Stimulated activated CD8-positive, alpha-beta memory T cell treated with anti-CD3 and anti-CD28 coated beads, Interleukin-4, amount 100 ng/mL, for 1 hour (primary cell): ENCODE results near the gene ANKRD53.
A peak's percentile ranks its signal among the peaks of the same experiment; 100 is the strongest.

Experiments used
- DNase-seq, 2 donors: peaks; one replicate each; pipeline ENCODE4 v3.0.0-alpha.2; 2020; ENCODE audit warnings: low read depth in 2 of 2, low spot score in 1 of 2

Gene ANKRD53

DNA sequence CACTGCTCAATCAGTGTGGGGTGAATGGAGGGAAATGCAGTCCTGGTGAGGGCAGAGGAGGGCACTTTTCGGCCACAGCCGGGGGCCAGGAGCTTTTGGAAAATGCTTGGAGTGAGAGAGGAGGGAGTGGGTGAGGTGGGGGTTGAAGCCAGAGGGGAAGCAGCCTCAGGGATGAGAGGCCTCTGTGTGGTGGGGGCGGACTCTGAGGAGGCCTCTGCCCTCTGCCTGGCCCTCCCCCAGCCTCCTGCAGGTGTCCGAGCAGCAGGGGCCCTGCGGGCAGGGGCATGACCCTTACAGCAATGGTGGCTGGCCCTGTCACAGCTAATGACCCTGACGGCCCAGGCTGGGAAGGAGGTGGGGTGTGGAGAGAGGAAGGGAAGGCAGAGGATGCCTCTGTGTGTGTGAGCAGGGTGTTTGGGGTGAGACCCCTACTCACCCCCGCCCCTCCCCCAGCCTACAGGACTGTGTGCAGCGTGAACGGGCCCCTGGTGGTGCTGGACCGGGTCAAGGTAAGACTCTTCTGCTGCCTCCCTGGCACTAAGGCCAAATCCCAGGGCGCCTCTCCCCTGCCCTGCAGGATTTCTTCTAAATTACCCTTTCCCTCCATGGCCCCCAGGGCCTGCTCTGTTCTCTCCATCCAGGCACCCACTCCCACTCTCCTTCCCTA is 35.1 kb upstream of the ANKRD53 start:
- DNase-seq = no peak

GRCh38 chr2:70944111-70944690 is 34.2 kb upstream of the ANKRD53 start:
- DNase-seq = no peak

DNA sequence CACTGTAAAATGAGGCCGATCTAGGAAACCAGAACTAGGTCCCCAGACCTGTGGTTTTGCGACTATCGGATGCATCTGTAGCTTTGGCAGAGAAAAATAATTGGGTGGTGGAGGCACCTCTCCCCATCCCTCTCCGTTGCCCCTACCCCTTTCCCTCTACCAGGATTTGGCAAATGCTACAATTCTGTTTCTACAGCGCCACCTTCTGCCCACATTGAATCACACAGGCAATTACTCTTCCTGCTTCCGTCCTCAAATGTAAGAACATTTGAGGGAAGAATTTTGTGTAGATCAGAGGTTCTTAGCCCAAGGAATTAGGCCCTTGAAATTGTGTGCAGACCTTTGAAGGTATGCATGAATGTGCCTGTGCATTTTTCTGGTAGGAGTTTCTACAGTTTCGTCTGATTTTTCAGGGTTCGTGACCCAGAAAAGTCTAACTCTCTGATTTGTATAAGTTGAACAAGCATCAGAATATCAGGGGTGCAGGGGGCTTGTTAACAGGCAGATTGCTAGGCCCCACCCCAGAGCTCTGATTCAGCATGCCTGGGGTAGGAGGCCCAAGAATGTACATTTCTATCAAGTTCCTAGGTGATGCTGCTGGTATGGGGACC is 31.5 kb upstream of the ANKRD53 start:
- DNase-seq = peak in 1 of 2 donors; percentile 18

- DNase-seq = no peak
Measured at GRCh38 chr2:70947556-70948184, 30.8 kb upstream of the ANKRD53 start.

DNA sequence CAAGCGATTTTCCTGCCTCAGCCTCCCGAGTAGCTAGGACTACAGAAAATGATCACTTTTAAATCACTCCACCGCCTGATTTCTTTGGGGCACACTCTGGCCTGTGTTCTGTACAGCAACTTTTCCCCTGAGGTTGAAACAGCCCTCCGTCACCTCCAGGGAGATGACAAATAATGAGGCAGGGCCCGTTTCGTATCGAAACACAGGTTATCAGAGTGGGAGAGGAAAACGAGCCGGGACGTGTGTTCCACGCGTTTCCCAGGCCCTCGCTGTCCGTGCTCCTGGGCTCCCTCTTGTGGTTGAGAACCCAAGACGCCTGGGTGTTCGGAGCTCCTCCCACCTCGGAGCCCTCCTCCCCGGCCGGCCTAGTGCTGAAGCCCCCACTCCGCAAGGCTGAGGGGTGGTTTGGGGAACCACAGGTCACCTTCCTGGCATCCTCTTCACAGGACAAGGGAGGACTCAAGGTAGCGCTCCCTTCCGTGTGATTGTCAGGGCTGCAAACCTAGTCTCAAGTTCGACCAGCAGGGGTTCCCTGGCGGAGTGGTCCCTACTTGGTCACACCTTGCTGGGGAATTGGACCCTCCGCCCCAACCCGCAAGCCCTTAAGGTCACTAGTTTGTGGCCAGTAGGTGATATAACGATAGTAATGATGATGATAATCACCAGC is 30.0 kb upstream of the ANKRD53 start:
- peak; percentile 50 to 53 for DNase-seq

- DNase-seq = no peak
Measured at GRCh38 chr2:70949086-70949485, 29.3 kb upstream of the ANKRD53 start.

GRCh38 chr2:70954886-70955285 is 23.5 kb upstream of the ANKRD53 start:
- DNase-seq = no peak

DNA sequence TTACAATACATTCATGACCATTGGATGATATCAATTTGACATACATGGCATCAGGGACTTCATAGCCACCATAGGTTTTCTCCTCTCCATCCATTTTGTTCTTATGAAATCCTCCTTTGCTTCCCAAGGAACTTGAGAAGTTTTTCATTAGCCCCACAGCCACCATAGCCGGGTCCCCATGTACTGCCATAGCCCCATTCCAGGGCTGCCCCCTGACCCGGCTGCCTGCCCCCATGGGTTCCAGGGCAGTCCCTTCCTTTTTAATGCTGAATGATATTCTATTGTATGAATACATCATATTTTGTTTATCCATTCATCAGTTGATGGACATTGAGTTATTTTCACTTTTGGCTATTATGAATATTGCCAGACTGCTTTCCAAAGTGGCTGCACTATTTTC is 22.3 kb upstream of the ANKRD53 start:
- no peak for DNase-seq

GRCh38 chr2:70957798-70958197 is 20.6 kb upstream of the ANKRD53 start:
- DNase-seq = no peak

DNA sequence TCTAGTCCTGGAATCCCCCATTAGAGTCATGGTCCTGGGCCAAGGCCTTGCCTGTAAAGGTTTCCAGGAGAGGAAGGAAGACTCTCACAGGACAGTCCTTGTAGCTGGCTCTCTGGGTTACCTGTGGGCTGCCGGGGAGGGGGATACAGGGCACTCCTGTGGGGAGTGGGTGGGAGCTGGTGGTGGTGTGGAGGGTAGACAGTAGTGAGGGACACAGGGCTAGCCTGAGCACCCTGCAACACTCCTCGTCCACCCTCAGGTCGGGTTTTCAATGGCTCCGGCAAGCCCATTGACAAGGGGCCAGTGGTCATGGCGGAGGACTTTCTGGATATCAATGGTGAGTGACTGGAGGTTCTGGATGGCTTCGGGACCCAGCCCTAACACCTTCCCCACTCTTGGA is 19.7 kb upstream of the ANKRD53 start:
- no peak for DNase-seq

DNA sequence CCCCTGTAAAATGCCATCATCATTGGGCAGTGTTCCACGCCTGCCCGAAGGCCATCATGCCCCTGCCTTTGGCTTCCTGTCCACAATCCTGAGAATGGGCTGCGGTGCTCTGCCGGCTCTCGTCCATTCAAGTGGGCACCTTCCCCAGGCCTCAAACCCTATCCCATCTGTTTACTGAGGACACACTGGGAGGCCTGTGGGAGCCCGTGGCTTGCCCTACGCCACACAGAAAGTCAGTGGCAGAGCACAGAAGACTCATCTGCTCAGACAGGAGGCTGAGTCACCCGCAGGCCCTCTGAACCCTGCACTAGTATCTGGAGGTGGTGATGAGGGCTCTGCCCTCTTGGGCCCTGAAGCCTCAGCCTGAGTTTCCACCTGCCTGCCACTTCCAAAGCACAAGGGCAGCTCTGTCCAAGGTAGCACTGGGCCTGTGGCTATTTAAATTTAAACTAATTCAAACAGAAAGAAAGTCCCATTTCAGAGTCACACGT is 19.1 kb upstream of the ANKRD53 start:
- no peak for DNase-seq

DNA sequence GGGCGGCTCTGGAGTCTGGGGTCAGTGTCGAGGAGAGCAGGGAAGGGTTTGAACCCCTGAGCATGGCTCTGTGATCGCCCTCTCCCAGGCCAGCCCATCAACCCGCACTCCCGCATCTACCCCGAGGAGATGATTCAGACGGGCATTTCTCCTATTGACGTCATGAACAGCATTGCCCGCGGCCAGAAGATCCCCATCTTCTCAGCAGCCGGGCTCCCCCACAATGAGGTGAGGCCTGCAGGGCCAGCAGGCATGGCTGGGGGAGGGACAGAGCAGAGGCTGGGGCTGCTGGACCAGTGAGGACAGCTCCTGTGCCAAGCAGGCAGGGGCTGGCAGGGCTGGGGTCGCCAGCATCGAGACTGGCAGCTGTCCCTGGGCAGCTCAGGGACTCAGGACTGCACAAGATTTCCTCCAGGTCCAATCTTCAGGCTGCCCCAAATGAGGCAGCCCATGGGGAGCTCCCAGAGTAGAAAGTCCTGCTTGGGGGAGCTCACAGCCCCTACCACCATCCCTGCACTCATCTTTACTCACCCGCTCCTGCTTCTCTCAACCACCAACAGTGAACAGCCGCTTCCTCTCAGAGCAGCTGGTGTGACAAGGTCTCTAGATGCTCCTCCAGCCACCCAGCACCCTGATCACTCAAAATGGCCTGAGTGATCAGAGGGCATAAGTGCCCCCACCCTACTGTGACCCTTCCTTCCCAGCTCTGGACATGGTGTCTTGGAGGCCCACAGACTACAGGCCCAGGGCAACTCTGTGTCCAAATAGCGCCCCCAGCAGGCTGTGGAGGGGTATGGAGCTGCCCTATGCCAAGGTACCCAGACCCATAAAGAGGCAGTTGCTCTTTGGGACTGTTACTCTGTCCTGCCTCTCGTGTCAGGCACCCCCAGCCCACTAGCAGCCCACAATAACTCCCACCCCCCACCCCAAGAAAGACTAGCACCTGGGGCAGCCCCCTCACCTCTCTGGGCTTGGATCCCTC is 18.3 kb upstream of the ANKRD53 start:
- no peak for DNase-seq

GRCh38 chr2:70960833-70961647 is 17.4 kb upstream of the ANKRD53 start:
- no peak for DNase-seq

GRCh38 chr2:70961648-70961994 is 16.8 kb upstream of the ANKRD53 start:
- DNase-seq = no peak

GRCh38 chr2:70962211-70962884 is 16.1 kb upstream of the ANKRD53 start:
- no peak for DNase-seq

DNA sequence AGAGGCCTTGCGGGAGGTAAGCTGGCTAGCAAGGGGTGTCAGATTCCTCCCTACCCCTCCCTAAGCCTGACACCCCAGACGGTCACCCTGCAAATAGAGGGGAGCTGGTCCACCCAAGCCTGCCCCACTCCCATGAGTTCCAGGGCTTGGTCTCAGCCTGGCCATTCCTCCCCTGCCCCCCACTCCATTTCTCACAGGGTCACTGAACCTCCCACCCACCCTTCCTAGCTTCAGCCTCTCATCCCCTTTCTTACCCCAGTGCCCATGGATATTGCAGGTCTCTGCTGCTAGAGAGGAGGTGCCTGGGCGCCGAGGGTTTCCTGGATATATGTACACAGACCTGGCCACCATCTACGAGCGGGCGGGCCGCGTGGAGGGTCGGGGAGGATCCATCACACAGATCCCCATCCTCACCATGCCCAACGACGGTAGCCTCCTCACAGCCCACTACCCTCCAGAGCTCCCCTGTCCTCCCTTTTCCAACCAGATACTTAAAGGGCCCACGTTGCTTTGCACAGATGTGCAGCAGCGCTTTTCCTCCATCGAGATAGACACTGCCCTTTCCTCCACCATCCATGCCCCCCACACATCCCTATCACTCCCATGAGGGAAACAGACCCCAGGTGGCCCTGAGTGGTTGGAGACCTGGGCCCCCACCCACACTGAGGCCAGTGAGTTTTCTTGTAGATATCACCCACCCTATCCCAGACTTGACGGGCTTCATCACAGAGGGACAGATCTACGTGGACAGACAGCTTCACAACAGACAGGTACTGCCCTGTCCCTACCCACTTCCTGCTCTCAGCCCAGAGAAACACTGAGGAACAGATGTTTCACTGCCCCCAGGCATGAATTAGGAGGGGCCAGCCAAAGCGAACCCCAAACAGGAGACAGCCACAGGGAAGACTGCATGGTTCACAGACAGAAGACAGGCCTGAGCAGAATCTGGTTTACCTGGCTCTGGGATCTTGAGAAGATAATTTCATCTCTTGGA is 15.2 kb upstream of the ANKRD53 start:
- DNase-seq = no peak

DNA sequence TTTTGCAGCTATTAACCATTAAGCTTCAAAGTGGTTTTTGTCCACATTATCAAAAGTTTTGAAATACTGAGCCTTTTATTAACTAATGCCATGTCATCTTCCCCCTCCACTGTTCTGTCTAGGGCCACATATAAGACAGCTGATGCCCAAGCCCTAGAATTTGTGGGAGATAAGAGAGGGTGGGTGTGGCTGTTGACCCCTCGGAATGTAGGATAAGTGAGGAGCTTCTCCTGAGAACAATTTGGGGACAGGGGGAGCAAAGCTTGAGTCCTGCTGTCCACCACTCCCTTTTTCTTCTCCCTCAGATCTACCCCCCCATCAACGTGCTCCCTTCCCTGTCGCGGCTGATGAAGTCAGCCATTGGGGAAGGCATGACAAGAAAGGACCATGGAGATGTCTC is 14.3 kb upstream of the ANKRD53 start:
- DNase-seq = no peak
